ENCODE results near the gene AGMO.

DNA sequence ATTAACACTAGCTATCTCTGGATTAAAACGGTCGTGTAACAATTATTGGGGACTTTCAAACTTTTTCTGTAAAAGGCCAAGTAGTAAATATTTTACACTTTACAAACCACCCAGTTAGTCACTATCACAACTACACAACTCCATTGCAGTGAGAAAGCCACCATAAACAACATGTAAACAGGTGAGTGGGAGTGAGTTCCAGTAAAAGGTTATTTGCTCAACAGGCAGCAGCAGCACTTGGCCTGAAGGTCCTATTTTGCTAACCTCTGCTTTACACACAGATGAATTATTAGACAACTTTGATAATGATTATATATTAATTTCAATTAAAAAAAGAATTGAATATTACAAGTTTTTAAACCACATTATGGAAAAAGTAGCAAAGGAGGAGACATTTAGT is 15.8 kb upstream of the AGMO start:
- TF ChIP-seq, protein P1, sequence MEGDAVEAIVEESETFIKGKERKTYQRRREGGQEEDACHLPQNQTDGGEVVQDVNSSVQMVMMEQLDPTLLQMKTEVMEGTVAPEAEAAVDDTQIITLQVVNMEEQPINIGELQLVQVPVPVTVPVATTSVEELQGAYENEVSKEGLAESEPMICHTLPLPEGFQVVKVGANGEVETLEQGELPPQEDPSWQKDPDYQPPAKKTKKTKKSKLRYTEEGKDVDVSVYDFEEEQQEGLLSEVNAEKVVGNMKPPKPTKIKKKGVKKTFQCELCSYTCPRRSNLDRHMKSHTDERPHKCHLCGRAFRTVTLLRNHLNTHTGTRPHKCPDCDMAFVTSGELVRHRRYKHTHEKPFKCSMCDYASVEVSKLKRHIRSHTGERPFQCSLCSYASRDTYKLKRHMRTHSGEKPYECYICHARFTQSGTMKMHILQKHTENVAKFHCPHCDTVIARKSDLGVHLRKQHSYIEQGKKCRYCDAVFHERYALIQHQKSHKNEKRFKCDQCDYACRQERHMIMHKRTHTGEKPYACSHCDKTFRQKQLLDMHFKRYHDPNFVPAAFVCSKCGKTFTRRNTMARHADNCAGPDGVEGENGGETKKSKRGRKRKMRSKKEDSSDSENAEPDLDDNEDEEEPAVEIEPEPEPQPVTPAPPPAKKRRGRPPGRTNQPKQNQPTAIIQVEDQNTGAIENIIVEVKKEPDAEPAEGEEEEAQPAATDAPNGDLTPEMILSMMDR (conservative IDR thresholded peaks at IDR 0.05; ENCODE audit: low read length) = no peak
- no peak for TF ChIP-seq EZH2phosphoT487 (IDR thresholded peaks at IDR 0.05; ENCODE audit: borderline replicate concordance)

Data from Loucy (cell line).